Testis (tissue), 2 donors: ENCODE measurements around the gene KRT6A.

Source experiments
- POLR2A ChIP-seq: fragments of 450-650 bp; IDR thresholded peaks from one replicate; pipeline ENCODE4 v1.6.1; 2017; ENCODE audit warnings: antibody characterized with exemption, mild to moderate bottlenecking, moderate library complexity
- TF ChIP-seq, protein P1 (sequence below), 3 experiments: fragments of 450-650 bp in 2 of 3; fragments of 200-600 bp in 1 of 3; sonication (generic) in 1 of 3; IDR thresholded peaks; one replicate each; pipeline ENCODE4 v1.5.1; 2016 to 2019; ENCODE audit warnings: antibody characterized with exemption in 3 of 3, mild to moderate bottlenecking in 2 of 3, moderate library complexity in 1 of 3

DNA sequence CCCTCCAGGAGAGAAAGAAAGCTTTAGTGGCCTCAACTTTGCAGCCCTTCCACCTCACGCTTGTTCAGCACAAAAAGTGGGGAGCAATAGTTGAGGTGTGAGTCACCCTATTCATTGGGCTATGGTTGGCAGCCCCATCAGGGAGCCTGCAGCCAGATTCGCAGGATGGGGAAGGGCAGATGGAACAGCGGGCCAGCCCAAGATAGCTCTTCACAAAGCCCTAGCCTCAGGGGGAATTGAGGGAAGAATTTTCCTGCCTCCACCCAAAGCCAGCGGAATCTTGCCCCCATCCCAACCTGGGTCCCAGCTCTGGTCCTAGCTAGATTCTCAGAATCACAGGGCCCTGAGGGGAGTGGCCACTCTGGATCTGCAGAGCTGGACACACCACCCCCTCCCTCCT is 30.8 kb upstream of the KRT6A start:
- TF ChIP-seq POLR2A = no peak
- TF ChIP-seq, protein P1, sequence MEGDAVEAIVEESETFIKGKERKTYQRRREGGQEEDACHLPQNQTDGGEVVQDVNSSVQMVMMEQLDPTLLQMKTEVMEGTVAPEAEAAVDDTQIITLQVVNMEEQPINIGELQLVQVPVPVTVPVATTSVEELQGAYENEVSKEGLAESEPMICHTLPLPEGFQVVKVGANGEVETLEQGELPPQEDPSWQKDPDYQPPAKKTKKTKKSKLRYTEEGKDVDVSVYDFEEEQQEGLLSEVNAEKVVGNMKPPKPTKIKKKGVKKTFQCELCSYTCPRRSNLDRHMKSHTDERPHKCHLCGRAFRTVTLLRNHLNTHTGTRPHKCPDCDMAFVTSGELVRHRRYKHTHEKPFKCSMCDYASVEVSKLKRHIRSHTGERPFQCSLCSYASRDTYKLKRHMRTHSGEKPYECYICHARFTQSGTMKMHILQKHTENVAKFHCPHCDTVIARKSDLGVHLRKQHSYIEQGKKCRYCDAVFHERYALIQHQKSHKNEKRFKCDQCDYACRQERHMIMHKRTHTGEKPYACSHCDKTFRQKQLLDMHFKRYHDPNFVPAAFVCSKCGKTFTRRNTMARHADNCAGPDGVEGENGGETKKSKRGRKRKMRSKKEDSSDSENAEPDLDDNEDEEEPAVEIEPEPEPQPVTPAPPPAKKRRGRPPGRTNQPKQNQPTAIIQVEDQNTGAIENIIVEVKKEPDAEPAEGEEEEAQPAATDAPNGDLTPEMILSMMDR (IDR thresholded peaks at IDR 0.05) = no peak
